H9 (cell line): ENCODE results near the gene EXOC3L4. TPM values are rescaled to one million over a fixed set of nuclear protein-coding genes. Genes with fewer than 3 reads are reported as not detected.

ENCODE experiments used
- DNase-seq: peaks from one replicate; pipeline ENCODE4 v3.0.0-alpha.2; 2017
- H2AFZ ChIP-seq: one replicate; pipeline ENCODE4 v1.6.1; 2013; ENCODE audit warnings: mild to moderate bottlenecking, low read length, control low read depth, moderate library complexity
- H2AK5ac ChIP-seq: 2 replicates; pipeline ENCODE4 v1.6.1; 2013; ENCODE audit warnings: low read length, control low read depth, mixed read lengths; ENCODE audit not compliant: insufficient read length
- H2BK120ac ChIP-seq: one replicate; pipeline ENCODE4 v1.6.1; 2013; ENCODE audit warnings: low read depth, mild to moderate bottlenecking, low read length, control low read depth, inconsistent platforms; ENCODE audit not compliant: poor library complexity, severe bottlenecking
- H2BK12ac ChIP-seq: 2 replicates; pipeline ENCODE4 v1.6.1; 2013; ENCODE audit warnings: low read length, control low read depth, mixed read lengths, low read depth; ENCODE audit not compliant: insufficient read length
- H2BK15ac ChIP-seq: 2 replicates; pipeline ENCODE4 v1.6.1; 2013; ENCODE audit warnings: low read depth, low read length, control low read depth
- H2BK20ac ChIP-seq: one replicate; pipeline ENCODE4 v1.6.1; 2013; ENCODE audit warnings: low read depth, mild to moderate bottlenecking, low read length, control low read depth, inconsistent platforms; ENCODE audit not compliant: poor library complexity, severe bottlenecking
- H2BK5ac ChIP-seq: 2 replicates; pipeline ENCODE4 v1.6.1; 2013; ENCODE audit warnings: low read length, control low read depth, mixed read lengths; ENCODE audit not compliant: insufficient read length
- H3K14ac ChIP-seq: 2 replicates; pipeline ENCODE4 v1.6.1; 2013; ENCODE audit warnings: low read length, control low read depth; ENCODE audit not compliant: insufficient read depth
- H3K18ac ChIP-seq: 2 replicates; pipeline ENCODE4 v1.6.1; 2013; ENCODE audit warnings: low read depth, mild to moderate bottlenecking, mixed read lengths, low read length, control low read depth; ENCODE audit not compliant: insufficient read length
- H3K23ac ChIP-seq: 2 replicates; pipeline ENCODE4 v1.6.1; 2013; ENCODE audit warnings: low read length, control low read depth, mixed read lengths, low read depth; ENCODE audit not compliant: insufficient read length
- H3K23me2 ChIP-seq: 2 replicates; pipeline ENCODE4 v1.6.1; 2013; ENCODE audit warnings: low read depth, mild to moderate bottlenecking, mixed read lengths, low read length, control low read depth; ENCODE audit not compliant: insufficient read length, poor library complexity, severe bottlenecking
- H3K27ac ChIP-seq: 2 replicates; pipeline ENCODE4 v1.5.1; 2013; ENCODE audit warnings: low read length, control low read depth, mixed read lengths, low read depth; ENCODE audit not compliant: insufficient read length
- H3K27me3 ChIP-seq: 2 replicates; pipeline ENCODE4 v1.6.1; 2013; ENCODE audit warnings: low read length, control low read depth, inconsistent platforms; ENCODE audit not compliant: insufficient read depth
- H3K4ac ChIP-seq: 2 replicates; pipeline ENCODE4 v1.6.1; 2013; ENCODE audit warnings: low read depth, mild to moderate bottlenecking, control low read depth, inconsistent platforms, low read length, moderate library complexity
- H3K4me1 ChIP-seq: 2 replicates; pipeline ENCODE4 v1.6.1; 2013; ENCODE audit warnings: low read length, control low read depth, inconsistent platforms; ENCODE audit not compliant: insufficient read depth
- H3K4me2 ChIP-seq: 2 replicates; pipeline ENCODE4 v1.6.1; 2013; ENCODE audit warnings: low read length, control low read depth, mixed read lengths; ENCODE audit not compliant: insufficient read length, insufficient read depth
- H3K56ac ChIP-seq: 2 replicates; pipeline ENCODE4 v1.6.1; 2013; ENCODE audit warnings: low read depth, mild to moderate bottlenecking, mixed read lengths, low read length, control low read depth; ENCODE audit not compliant: insufficient read length
- H3K79me1 ChIP-seq: 2 replicates; pipeline ENCODE4 v1.6.1; 2013; ENCODE audit warnings: low read depth, mild to moderate bottlenecking, moderate library complexity, low read length, control low read depth, inconsistent platforms; ENCODE audit not compliant: insufficient read depth, poor library complexity, severe bottlenecking
- H3K79me2 ChIP-seq: 2 replicates; pipeline ENCODE4 v1.6.1; 2013; ENCODE audit warnings: low read length, control low read depth, inconsistent platforms; ENCODE audit not compliant: insufficient read depth
- H3K9ac ChIP-seq: 2 replicates; pipeline ENCODE4 v1.6.1; 2013; ENCODE audit warnings: low read length, control low read depth, mixed read lengths; ENCODE audit not compliant: insufficient read length; ENCODE audit errors: extremely low read depth
- H3K9me3 ChIP-seq: one replicate; pipeline ENCODE4 v1.6.1; 2013; ENCODE audit warnings: low read depth, low read length, inconsistent platforms; ENCODE audit not compliant: control insufficient read depth
- H3T11ph ChIP-seq: one replicate; pipeline ENCODE4 v1.6.1; 2013; ENCODE audit warnings: mild to moderate bottlenecking, low read length, control low read depth, inconsistent platforms
- H4K20me1 ChIP-seq: one replicate; pipeline ENCODE4 v1.6.1; 2013; ENCODE audit not compliant: control insufficient read depth, insufficient read length, insufficient read depth
- H4K5ac ChIP-seq: 2 replicates; pipeline ENCODE4 v1.6.1; 2013; ENCODE audit warnings: low read depth, mild to moderate bottlenecking, mixed read lengths, low read length, control low read depth; ENCODE audit not compliant: insufficient read length
- H4K8ac ChIP-seq: replicated peaks from 2 replicates; pipeline ENCODE4 v1.6.1; 2013; ENCODE audit warnings: low read length, control low read depth, mixed read lengths, low read depth; ENCODE audit not compliant: insufficient read length
- H4K91ac ChIP-seq: 2 replicates; pipeline ENCODE4 v1.6.1; 2013; ENCODE audit warnings: low read depth, mild to moderate bottlenecking, moderate library complexity, mixed read lengths, low read length, control low read depth; ENCODE audit not compliant: insufficient read length
- H3K27ac Mint-ChIP-seq, 3 experiments: 2 replicates in 2 of 3; 3 replicates in 1 of 3; pipeline ENCODE4 v1.8.0; 2020 to 2021; ENCODE audit warnings: mixed read lengths in 3 of 3, mild to moderate bottlenecking in 1 of 3, moderate library complexity in 1 of 3
- H3K27me3 Mint-ChIP-seq: 2 replicates; pipeline ENCODE4 v1.8.0; 2021; ENCODE audit warnings: low read depth, mild to moderate bottlenecking, moderate library complexity, mixed read lengths
- H3K36me3 Mint-ChIP-seq, 3 experiments: 2 replicates in 2 of 3; 3 replicates in 1 of 3; pipeline ENCODE4 v1.8.0; 2020 to 2021; ENCODE audit warnings: low read depth in 3 of 3, mixed read lengths in 3 of 3; ENCODE audit not compliant: insufficient read depth in 1 of 3
- H3K4me1 Mint-ChIP-seq, 2 experiments: 2 replicates each; pipeline ENCODE4 v1.8.0; 2020; ENCODE audit warnings: mixed read lengths in 2 of 2
- H3K4me3 Mint-ChIP-seq, 2 experiments: 2 replicates in 1 of 2; 3 replicates in 1 of 2; pipeline ENCODE4 v1.8.0; 2020 to 2021; ENCODE audit warnings: mild to moderate bottlenecking in 2 of 2, mixed read lengths in 2 of 2, moderate library complexity in 1 of 2
- H3K9me3 Mint-ChIP-seq, 2 experiments: 2 replicates in 1 of 2; 3 replicates in 1 of 2; pipeline ENCODE4 v1.8.0; 2020; ENCODE audit warnings: mild to moderate bottlenecking in 2 of 2, mixed read lengths in 2 of 2, moderate library complexity in 1 of 2
- CTCF ChIP-seq: fragments of 200-600 bp; sonication (generic); conservative IDR thresholded peaks from 3 replicates; pipeline ENCODE4 v1.8.0; 2021; ENCODE audit warnings: antibody characterized with exemption, mild to moderate bottlenecking
- WGBS: extraction: QIAGEN DNeasy Blood & Tissue Kit; methylation state at CpG from one replicate; pipeline ENCODE4 v1.1.7; 2013; ENCODE audit warnings: missing lambda C conversion rate, low lambda C conversion rate, mixed read lengths; ENCODE audit not compliant: insufficient read length; ENCODE audit errors: extremely low coverage; 5-methylcytosine and 5-hydroxymethylcytosine counted together
- total RNA-seq: library from RNA; stranded (reverse); gene quantifications from 2 replicates; pipeline ENCODE4 v1.2.1, GENCODE V29; 2021

Gene EXOC3L4
- total RNA-seq, 1 experiment from 2014 or later = 0.42 TPM

GRCh38 chr14:103118018-103118662, 23.6 kb downstream of the EXOC3L4 start:
- TF ChIP-seq CTCF = no peak
- Histone ChIP-seq H3K27me3 (no peaks in the 10 kb centered on the region), H3K18ac (no peak overlapping the region), H4K91ac (no peak overlapping the region), H2BK120ac (no peak overlapping the region), H3K23me2 (no peaks in the 10 kb centered on the region), H4K8ac (no peak overlapping the region), H3K4ac (no peak overlapping the region), H2AFZ (no peak overlapping the region), H2AK5ac (no peak overlapping the region), H3K4me2 (no peak overlapping the region), H3K56ac (no peak overlapping the region), H4K20me1 (no peaks in the 10 kb centered on the region), H2BK12ac (no peak overlapping the region), H3K14ac (no peak overlapping the region), H3K4me1 (peaks cover 4% of the 10 kb centered on the region; the same call in 1 of the 2 replicates), H3K79me1 (no peaks in the 10 kb centered on the region), H3K9ac (no peak overlapping the region), H3T11ph (no peak overlapping the region), H3K27ac (no peak overlapping the region), H3K23ac (no peak overlapping the region), H2BK15ac (no peak overlapping the region), H4K5ac (no peak overlapping the region), H2BK20ac (no peak overlapping the region), H2BK5ac (no peak overlapping the region), H3K79me2 (no peaks in the 10 kb centered on the region), H3K9me3 (no peaks in the 10 kb centered on the region)
- peaks cover 11 to 18% of the 10 kb centered on the region in 2 experiments for H3K4me1 Mint-ChIP-seq
- H3K9me3 Mint-ChIP-seq = no peaks in the 10 kb centered on the region
- H3K36me3 Mint-ChIP-seq = no peaks in the 10 kb centered on the region
- peaks cover 4% of the 10 kb centered on the region for H3K27me3 Mint-ChIP-seq
- no peak for DNase-seq
- WGBS = no CpG with 5 or more reads among the region's 10 CpGs
- H3K4me3 Mint-ChIP-seq = no peak overlapping the region
- H3K27ac Mint-ChIP-seq = no peak overlapping the region
